ENCODE measurements around the gene MYO16.
A peak's percentile ranks its signal among the peaks of the same experiment; 100 is the strongest.

MYO16 gene

GRCh38 chr13:108993346-108993745 lies 363.9 kb downstream of the MYO16 start:
- DNase-seq (ENCODE audit: low read depth), result peak; percentile 37
- no peak for TF ChIP-seq CTCF (conservative IDR thresholded peaks at IDR 0.05; ENCODE audit: low read depth, low read length)
- no peak overlapping the region for H3K4me3 ChIP-seq (ENCODE audit: low read length)

DNA sequence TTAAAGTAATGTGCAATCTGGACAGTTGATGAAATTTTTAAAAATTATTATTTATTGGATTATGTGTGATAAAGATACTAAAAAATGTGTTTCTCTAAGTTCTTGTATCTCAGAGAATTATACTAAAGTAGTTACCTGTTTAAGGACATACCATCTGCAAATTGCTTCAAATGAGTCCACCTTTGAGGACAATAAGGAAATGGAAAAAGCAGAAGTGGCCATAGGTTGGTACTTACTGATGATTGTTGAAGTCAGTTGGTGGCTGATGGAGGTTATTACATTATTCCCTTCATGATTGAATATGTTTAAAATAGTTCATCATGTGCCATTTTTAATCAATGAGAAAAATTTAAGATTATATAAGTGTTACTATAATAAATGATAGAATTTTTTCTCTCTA lies 367.0 kb downstream of the MYO16 start:
- TF ChIP-seq CTCF (conservative IDR thresholded peaks at IDR 0.05; ENCODE audit: low read depth, low read length), result no peak
- no peak for DNase-seq (ENCODE audit: low read depth)
- H3K4me3 ChIP-seq (ENCODE audit: low read length), result no peak overlapping the region

GRCh38 chr13:109000207-109000606 lies 370.8 kb downstream of the MYO16 start:
- H3K4me3 ChIP-seq (ENCODE audit: low read length), result no peak overlapping the region
- TF ChIP-seq CTCF (conservative IDR thresholded peaks at IDR 0.05; ENCODE audit: low read depth, low read length), result no peak
- DNase-seq (ENCODE audit: low read depth), result no peak

GRCh38 chr13:109002934-109003333 lies 373.5 kb downstream of the MYO16 start:
- DNase-seq (ENCODE audit: low read depth), result no peak
- no peak overlapping the region for H3K4me3 ChIP-seq (ENCODE audit: low read length)
- TF ChIP-seq CTCF (conservative IDR thresholded peaks at IDR 0.05; ENCODE audit: low read depth, low read length), result no peak

- TF ChIP-seq CTCF (conservative IDR thresholded peaks at IDR 0.05; ENCODE audit: low read depth, low read length), result no peak
- no peak for DNase-seq (ENCODE audit: low read depth)
- H3K4me3 ChIP-seq (ENCODE audit: low read length), result no peak overlapping the region
These were observed 378.5 kb downstream of the MYO16 start for GRCh38 chr13:109007946-109008345.

DNA sequence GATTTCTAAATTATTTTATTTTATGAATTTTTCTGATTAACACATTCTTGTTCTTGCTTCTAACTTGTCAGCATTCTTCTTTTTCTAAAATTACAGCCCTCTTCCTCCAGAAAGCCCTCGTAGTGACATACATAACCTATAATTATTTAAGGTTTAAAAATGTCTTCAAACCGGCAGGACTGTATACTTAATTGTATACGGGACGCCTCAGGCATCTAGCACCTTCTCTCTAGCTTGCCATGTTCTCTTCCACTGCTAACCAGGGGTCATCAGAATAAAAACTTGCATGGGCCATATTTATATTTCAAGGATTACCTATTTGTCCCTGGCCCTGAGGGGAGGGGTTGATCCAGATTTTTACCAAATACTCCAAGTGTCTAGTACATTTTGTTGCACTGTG lies 380.3 kb downstream of the MYO16 start:
- DNase-seq (ENCODE audit: low read depth), result no peak
- no peak overlapping the region for H3K4me3 ChIP-seq (ENCODE audit: low read length)
- TF ChIP-seq CTCF (conservative IDR thresholded peaks at IDR 0.05; ENCODE audit: low read depth, low read length), result no peak

DNA sequence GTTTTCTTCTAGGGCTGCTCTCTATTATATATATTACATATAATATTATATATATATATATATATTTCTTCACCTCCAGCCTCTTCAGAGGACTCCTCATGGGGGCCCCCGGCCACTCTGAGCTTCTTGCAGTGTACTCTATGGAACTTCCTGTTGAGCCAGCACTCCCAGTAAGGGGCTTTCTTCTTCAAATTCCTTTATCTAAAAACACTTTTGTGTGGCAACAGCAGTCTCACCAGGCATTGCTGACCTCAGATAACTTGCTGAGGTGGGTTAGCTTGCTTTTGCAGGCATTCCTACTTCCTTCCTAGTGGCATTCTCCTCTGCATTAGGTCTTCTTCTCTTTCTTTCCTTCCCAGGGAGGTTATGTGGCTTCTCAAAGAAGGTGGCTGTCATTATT lies 381.5 kb downstream of the MYO16 start:
- no peak for TF ChIP-seq CTCF (conservative IDR thresholded peaks at IDR 0.05; ENCODE audit: low read depth, low read length)
- no peak overlapping the region for H3K4me3 ChIP-seq (ENCODE audit: low read length)
- DNase-seq (ENCODE audit: low read depth), result no peak
